ENCODE measurements around the gene MEPE.
A peak's percentile ranks its signal among the peaks of the same experiment; 100 is the strongest.

Gene MEPE

GRCh38 chr4:87839592-87839946 lies 6.8 kb downstream of the MEPE start:
- DNase-seq (ENCODE audit: low read depth in 4 of 4, low spot score in 1 of 4) = no peak

GRCh38 chr4:87840149-87840548 lies 7.4 kb downstream of the MEPE start:
- DNase-seq (ENCODE audit: low read depth in 4 of 4, low spot score in 1 of 4) = no peak

GRCh38 chr4:87843936-87844335 lies 11.2 kb downstream of the MEPE start:
- no peak for DNase-seq (ENCODE audit: low read depth in 4 of 4, low spot score in 1 of 4)

- DNase-seq (ENCODE audit: low read depth in 4 of 4, low spot score in 1 of 4) = no peak
Measured at GRCh38 chr4:87844452-87844851, 11.7 kb downstream of the MEPE start.

- no peak for DNase-seq (ENCODE audit: low read depth in 4 of 4, low spot score in 1 of 4)
Measured at GRCh38 chr4:87846226-87846625, 13.5 kb downstream of the MEPE start.

GRCh38 chr4:87848622-87849351 lies 16.0 kb downstream of the MEPE start:
- peak in 1 of 4 experiments; percentile 8 for DNase-seq (ENCODE audit: low read depth in 4 of 4, low spot score in 1 of 4)

- no peak for DNase-seq (ENCODE audit: low read depth in 4 of 4, low spot score in 1 of 4)
Measured at GRCh38 chr4:87849612-87850011, 16.8 kb downstream of the MEPE start.

GRCh38 chr4:87851332-87851731 lies 18.6 kb downstream of the MEPE start:
- DNase-seq (ENCODE audit: low read depth in 4 of 4, low spot score in 1 of 4) = no peak

GRCh38 chr4:87851953-87852352 lies 19.2 kb downstream of the MEPE start:
- no peak for DNase-seq (ENCODE audit: low read depth in 4 of 4, low spot score in 1 of 4)

- no peak for DNase-seq (ENCODE audit: low read depth in 4 of 4, low spot score in 1 of 4)
Measured at GRCh38 chr4:87853108-87853507, 20.3 kb downstream of the MEPE start.

- DNase-seq (ENCODE audit: low read depth in 4 of 4, low spot score in 1 of 4) = no peak
Measured at GRCh38 chr4:87853891-87854290, 21.1 kb downstream of the MEPE start.

- no peak for DNase-seq (ENCODE audit: low read depth in 4 of 4, low spot score in 1 of 4)
Measured at GRCh38 chr4:87855559-87855958, 22.8 kb downstream of the MEPE start.

- DNase-seq (ENCODE audit: low read depth in 4 of 4, low spot score in 1 of 4) = no peak
Measured at GRCh38 chr4:87856816-87857215, 24.0 kb downstream of the MEPE start.

- DNase-seq (ENCODE audit: low read depth in 4 of 4, low spot score in 1 of 4) = no peak
Measured at GRCh38 chr4:87857789-87858188, 25.0 kb downstream of the MEPE start.

- no peak for DNase-seq (ENCODE audit: low read depth in 4 of 4, low spot score in 1 of 4)
Measured at GRCh38 chr4:87862236-87862635, 29.5 kb downstream of the MEPE start.

- DNase-seq (ENCODE audit: low read depth in 4 of 4, low spot score in 1 of 4) = no peak
Measured at GRCh38 chr4:87863486-87863885, 30.7 kb downstream of the MEPE start.

- DNase-seq (ENCODE audit: low read depth in 4 of 4, low spot score in 1 of 4) = no peak
Measured at GRCh38 chr4:87864321-87864720, 31.6 kb downstream of the MEPE start.

GRCh38 chr4:87865288-87865687 lies 32.5 kb downstream of the MEPE start:
- DNase-seq (ENCODE audit: low read depth in 4 of 4, low spot score in 1 of 4) = no peak

GRCh38 chr4:87865960-87866598 lies 33.3 kb downstream of the MEPE start:
- no peak for DNase-seq (ENCODE audit: low read depth in 4 of 4, low spot score in 1 of 4)

- no peak for DNase-seq (ENCODE audit: low read depth in 4 of 4, low spot score in 1 of 4)
Measured at GRCh38 chr4:87868522-87868921, 35.8 kb downstream of the MEPE start.

- no peak for DNase-seq (ENCODE audit: low read depth in 4 of 4, low spot score in 1 of 4)
Measured at GRCh38 chr4:87872028-87872427, 39.3 kb downstream of the MEPE start.

- DNase-seq (ENCODE audit: low read depth in 4 of 4, low spot score in 1 of 4) = no peak
Measured at GRCh38 chr4:87875191-87875590, 42.4 kb downstream of the MEPE start.

- no peak for DNase-seq (ENCODE audit: low read depth in 4 of 4, low spot score in 1 of 4)
Measured at GRCh38 chr4:87880106-87880505, 47.3 kb downstream of the MEPE start.

All from stimulated activated CD4-positive, alpha-beta T cell treated with anti-CD3 and anti-CD28 coated beads, Interleukin-1b, Interleukin-23, amount 100 ng/mL, for 24 hours (primary cell).